Central memory CD8-positive, alpha-beta T cell (primary cell): ENCODE results near the gene CASKIN2.
"Not testable (repeated sequence)": the region's sequence is repeated elsewhere in the genome, so short reads cannot be mapped to it uniquely, and the experiment has no call there.

ENCODE experiments used
- ATAC-seq: fragments of 150-1000 bp; cut with Tn5 transposase; replicated peaks from 2 replicates; pipeline ENCODE4 v1.10.0; 2022; ENCODE audit warnings: mild to moderate bottlenecking, moderate FRiP score, moderate number of reproducible peaks; ENCODE audit not compliant: poor library complexity, severe bottlenecking; ENCODE audit errors: extremely low read depth
- DNase-seq, 2 donors: peaks; one replicate each; pipeline ENCODE4 v3.0.0; 2021; ENCODE audit warnings: low spot score in 2 of 2
- H3K27ac Mint-ChIP-seq: one replicate; pipeline ENCODE4 v1.8.0; 2022; ENCODE audit warnings: low read depth, mild to moderate bottlenecking, moderate library complexity, mixed read lengths
- H3K27me3 Mint-ChIP-seq: one replicate; pipeline ENCODE4 v1.8.0; 2022; ENCODE audit warnings: mixed read lengths
- H3K36me3 Mint-ChIP-seq: one replicate; pipeline ENCODE4 v1.8.0; 2022; ENCODE audit warnings: mild to moderate bottlenecking, moderate library complexity, mixed read lengths; ENCODE audit not compliant: insufficient read depth
- H3K4me1 Mint-ChIP-seq: one replicate; pipeline ENCODE4 v1.8.0; 2022; ENCODE audit warnings: mixed read lengths
- H3K4me3 Mint-ChIP-seq: one replicate; pipeline ENCODE4 v1.8.0; 2022; ENCODE audit warnings: mild to moderate bottlenecking, moderate library complexity, mixed read lengths
- H3K9me3 Mint-ChIP-seq: one replicate; pipeline ENCODE4 v1.8.0; 2022; ENCODE audit warnings: mixed read lengths

Gene CASKIN2

GRCh38 chr17:75521951-75522727 is 6.8 kb upstream of the CASKIN2 start:
- Mint-ChIP-seq H3K27ac (no peak overlapping the region), H3K9me3 (no peaks in the 10 kb centered on the region), H3K27me3 (no peaks in the 10 kb centered on the region), H3K4me1 (peaks cover 28% of the 10 kb centered on the region), H3K36me3 (peaks cover 28% of the 10 kb centered on the region), H3K4me3 (no peak overlapping the region)
- DNase-seq, result no peak
- no peak for ATAC-seq

GRCh38 chr17:75521290-75521689 is 6.0 kb upstream of the CASKIN2 start:
- Mint-ChIP-seq H3K4me3 (no peak overlapping the region), H3K27ac (no peak overlapping the region), H3K4me1 (peaks cover 21% of the 10 kb centered on the region), H3K27me3 (no peaks in the 10 kb centered on the region), H3K36me3 (peaks cover 24% of the 10 kb centered on the region), H3K9me3 (no peaks in the 10 kb centered on the region)
- no peak for ATAC-seq
- no peak for DNase-seq

- peaks cover 19% of the 10 kb centered on the region for H3K4me1 Mint-ChIP-seq
Observed at GRCh38 chr17:75520413-75520812, 5.1 kb upstream of the CASKIN2 start.

GRCh38 chr17:75518983-75519537 is 3.7 kb upstream of the CASKIN2 start:
- Mint-ChIP-seq H3K4me1 (peaks cover 19% of the 10 kb centered on the region), H3K27me3 (no peaks in the 10 kb centered on the region), H3K4me3 (peak overlapping the region; percentile 80), H3K27ac (peak overlapping the region; percentile 95), H3K9me3 (no peaks in the 10 kb centered on the region), H3K36me3 (peaks cover 25% of the 10 kb centered on the region)
- DNase-seq, result no peak
- no peak for ATAC-seq

More at GRCh38 chr17:75520413-75520812, 5.1 kb upstream of the CASKIN2 start:
- H3K9me3 Mint-ChIP-seq, DNase-seq, ATAC-seq, H3K27me3 Mint-ChIP-seq, H3K27ac Mint-ChIP-seq, H3K4me3 Mint-ChIP-seq: not testable (repeated sequence)
- H3K36me3 Mint-ChIP-seq, result peaks cover 26% of the 10 kb centered on the region

- Mint-ChIP-seq H3K27ac (peak overlapping the region; percentile 95), H3K36me3 (peaks cover 24% of the 10 kb centered on the region), H3K9me3 (no peaks in the 10 kb centered on the region), H3K27me3 (no peaks in the 10 kb centered on the region), H3K4me1 (peaks cover 19% of the 10 kb centered on the region), H3K4me3 (peak overlapping the region; percentile 80)
- DNase-seq (peak in 1 of 2 donors; percentile 75), ATAC-seq (peak; percentile 79)
Observed at GRCh38 chr17:75518201-75518600, 2.9 kb upstream of the CASKIN2 start.

- peaks cover 19% of the 10 kb centered on the region for H3K4me1 Mint-ChIP-seq
- peak overlapping the region; percentile 80 for H3K4me3 Mint-ChIP-seq
- H3K27me3 Mint-ChIP-seq, result no peaks in the 10 kb centered on the region
- H3K9me3 Mint-ChIP-seq, result no peaks in the 10 kb centered on the region
- no peak for ATAC-seq
- DNase-seq, result no peak
- peak overlapping the region; percentile 95 for H3K27ac Mint-ChIP-seq
- peaks cover 18% of the 10 kb centered on the region for H3K36me3 Mint-ChIP-seq
Observed at GRCh38 chr17:75517297-75517865, 2.0 kb upstream of the CASKIN2 start.

GRCh38 chr17:75516619-75517296 is 1.4 kb upstream of the CASKIN2 start:
- H3K27ac Mint-ChIP-seq, result peak overlapping the region; percentile 95
- DNase-seq, result no peak
- no peaks in the 10 kb centered on the region for H3K27me3 Mint-ChIP-seq
- peaks cover 18% of the 10 kb centered on the region for H3K36me3 Mint-ChIP-seq
- H3K4me1 Mint-ChIP-seq, result peaks cover 19% of the 10 kb centered on the region
- H3K9me3 Mint-ChIP-seq, result no peaks in the 10 kb centered on the region
- no peak for ATAC-seq
- H3K4me3 Mint-ChIP-seq, result peak overlapping the region; percentile 80

- H3K36me3 Mint-ChIP-seq, result peaks cover 18% of the 10 kb centered on the region
- H3K27ac Mint-ChIP-seq, result peak within 1 kb of the TSS; percentile 95
- DNase-seq (peak; percentile 90 to 94), ATAC-seq (peak; percentile 82)
- no peaks in the 10 kb centered on the region for H3K9me3 Mint-ChIP-seq
- peaks cover 19% of the 10 kb centered on the region for H3K4me1 Mint-ChIP-seq
- no peaks in the 10 kb centered on the region for H3K27me3 Mint-ChIP-seq
- H3K4me3 Mint-ChIP-seq, result peak within 1 kb of the TSS; percentile 80
Observed at GRCh38 chr17:75516255-75516618, 900 bp upstream of the CASKIN2 start, which contains the start of gene TSEN54. TSS of gene TSEN54 (plus strand) at chr17:75516528. CDS start at chr17:75516561, 33 bp downstream.

- Mint-ChIP-seq H3K27me3 (no peaks in the 10 kb centered on the region), H3K27ac (no peak overlapping the region), H3K4me3 (peak overlapping the region; percentile 80), H3K36me3 (peaks cover 18% of the 10 kb centered on the region), H3K4me1 (peaks cover 19% of the 10 kb centered on the region), H3K9me3 (no peaks in the 10 kb centered on the region)
- no peak for DNase-seq
- no peak for ATAC-seq
Observed at GRCh38 chr17:75514919-75515495, 330 bp downstream of the CASKIN2 start.

- Mint-ChIP-seq H3K27me3 (no peaks in the 10 kb centered on the region), H3K9me3 (no peaks in the 10 kb centered on the region), H3K4me1 (peaks cover 19% of the 10 kb centered on the region), H3K27ac (no peak overlapping the region), H3K36me3 (peaks cover 15% of the 10 kb centered on the region), H3K4me3 (peak overlapping the region; percentile 45)
- ATAC-seq, result no peak
- no peak for DNase-seq
Observed at GRCh38 chr17:75514299-75514918, 928 bp downstream of the CASKIN2 start.

- Mint-ChIP-seq H3K36me3 (peaks cover 11% of the 10 kb centered on the region), H3K4me1 (peaks cover 16% of the 10 kb centered on the region), H3K27ac (no peak overlapping the region), H3K9me3 (no peaks in the 10 kb centered on the region), H3K4me3 (peak overlapping the region; percentile 45), H3K27me3 (no peaks in the 10 kb centered on the region)
- no peak for ATAC-seq
- no peak for DNase-seq
Observed at GRCh38 chr17:75513641-75514000, 1.7 kb downstream of the CASKIN2 start.
